ENCODE measurements around the gene SV2C.

DNA sequence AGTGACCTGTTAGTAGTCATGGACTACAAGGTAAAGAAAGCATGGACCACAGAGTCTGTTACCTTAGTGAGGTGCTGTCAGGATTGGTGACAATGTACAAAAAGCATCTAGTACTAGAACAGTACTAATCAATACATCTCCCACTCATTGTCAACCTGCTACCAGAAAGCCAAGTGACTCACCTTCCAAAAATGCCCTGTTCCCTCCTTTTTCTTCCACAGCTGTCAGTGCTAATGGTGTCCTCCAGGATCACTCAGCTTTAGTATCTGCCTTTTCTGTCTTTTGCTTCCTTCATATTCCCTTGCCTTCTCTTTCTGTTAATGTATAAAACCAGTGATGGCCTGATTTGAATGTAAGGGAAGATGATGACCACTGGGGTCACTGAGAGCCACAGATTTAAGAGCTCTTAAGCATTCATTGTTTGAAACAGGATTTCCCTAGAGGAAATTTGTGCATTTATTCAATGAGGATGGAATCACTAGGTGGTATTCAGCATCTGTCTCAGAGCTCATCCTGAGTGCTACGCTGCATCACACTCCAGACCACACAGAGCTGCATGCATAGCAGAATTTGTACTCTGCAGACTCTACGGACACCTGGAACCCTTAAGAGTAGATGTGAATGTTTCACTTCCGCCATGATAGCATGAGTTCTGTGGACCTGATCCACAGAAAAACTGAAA is 71.0 kb downstream of the SV2C start:
- TF ChIP-seq CTCF (IDR thresholded peaks at IDR 0.05) = no peak
- no peak for TF ChIP-seq POLR2A (IDR thresholded peaks at IDR 0.05)

All from vagina (tissue), 2 donors.